Type B pancreatic cell (in vitro differentiated cells): ENCODE results near the gene CFAP57. TPM values are rescaled to one million over a fixed set of nuclear protein-coding genes. Genes with fewer than 3 reads are reported as not detected.

Source experiments
- DNase-seq: peaks from one replicate; pipeline ENCODE4 v3.0.0; 2021; ENCODE audit warnings: mixed read lengths; ENCODE audit not compliant: unreplicated experiment; ENCODE audit errors: extremely low spot score
- H3K27ac Mint-ChIP-seq: 2 replicates; pipeline ENCODE4 v1.8.0; 2021; ENCODE audit warnings: mild to moderate bottlenecking, mixed read lengths
- H3K27me3 Mint-ChIP-seq: 2 replicates; pipeline ENCODE4 v1.8.0; 2021; ENCODE audit warnings: mixed read lengths
- H3K36me3 Mint-ChIP-seq: 2 replicates; pipeline ENCODE4 v1.8.0; 2021; ENCODE audit warnings: mixed read lengths
- H3K4me1 Mint-ChIP-seq: one replicate; pipeline ENCODE4 v1.8.0; 2021; ENCODE audit warnings: mixed read lengths; ENCODE audit not compliant: unreplicated experiment
- H3K4me3 Mint-ChIP-seq: 2 replicates; pipeline ENCODE4 v1.8.0; 2021; ENCODE audit warnings: mild to moderate bottlenecking, mixed read lengths
- H3K9me3 Mint-ChIP-seq: 2 replicates; pipeline ENCODE4 v1.8.0; 2021; ENCODE audit warnings: mixed read lengths
- total RNA-seq: library from RNA; stranded (reverse); gene quantifications from 2 replicates; pipeline ENCODE4 v1.2.1, GENCODE V29; 2021; ENCODE audit warnings: low replicate concordance
- TF ChIP-seq, protein P1 (sequence below): fragments of 200-600 bp; sonication (generic); conservative IDR thresholded peaks from 2 replicates; pipeline ENCODE4 v1.5.0; 2021; ENCODE audit warnings: antibody characterized with exemption, mild to moderate bottlenecking

CFAP57 gene
- total RNA-seq, 1 donor from 2014 or later: 1.8 TPM

DNA sequence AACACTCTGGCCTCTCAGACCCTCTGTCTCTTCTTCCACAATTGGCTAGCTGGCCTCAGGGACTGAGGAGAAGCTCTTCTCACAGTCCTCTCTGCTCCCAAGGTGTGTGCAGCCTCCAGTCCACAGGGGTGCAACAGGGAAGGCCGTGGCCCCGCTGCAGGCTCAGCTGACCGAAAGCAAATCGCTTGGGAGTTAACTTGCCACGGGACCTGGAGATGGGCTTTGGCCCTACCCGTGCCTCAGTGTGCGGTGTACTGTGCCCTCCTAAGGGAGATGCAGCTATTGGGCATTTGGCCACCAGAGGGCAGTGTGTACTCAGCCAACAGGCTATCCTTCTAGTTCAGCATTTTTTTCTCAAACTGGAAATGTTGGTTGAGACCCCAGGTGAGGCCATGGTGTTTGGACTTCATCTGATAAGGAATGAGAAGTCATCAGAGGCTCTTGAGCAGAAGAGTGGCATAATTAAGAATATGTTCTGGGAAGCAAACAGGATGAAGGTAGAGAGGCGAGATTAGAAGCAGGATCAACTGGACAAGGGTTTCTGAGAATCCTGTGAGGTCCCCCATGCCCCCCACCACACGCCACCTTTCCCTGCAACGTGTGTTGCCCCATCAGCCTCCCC is 55.1 kb downstream of the CFAP57 start:
- no peaks in the 10 kb centered on the region for H3K9me3 Mint-ChIP-seq
- DNase-seq: peak; percentile 89
- no peak overlapping the region for H3K4me3 Mint-ChIP-seq
- TF ChIP-seq, protein P1, sequence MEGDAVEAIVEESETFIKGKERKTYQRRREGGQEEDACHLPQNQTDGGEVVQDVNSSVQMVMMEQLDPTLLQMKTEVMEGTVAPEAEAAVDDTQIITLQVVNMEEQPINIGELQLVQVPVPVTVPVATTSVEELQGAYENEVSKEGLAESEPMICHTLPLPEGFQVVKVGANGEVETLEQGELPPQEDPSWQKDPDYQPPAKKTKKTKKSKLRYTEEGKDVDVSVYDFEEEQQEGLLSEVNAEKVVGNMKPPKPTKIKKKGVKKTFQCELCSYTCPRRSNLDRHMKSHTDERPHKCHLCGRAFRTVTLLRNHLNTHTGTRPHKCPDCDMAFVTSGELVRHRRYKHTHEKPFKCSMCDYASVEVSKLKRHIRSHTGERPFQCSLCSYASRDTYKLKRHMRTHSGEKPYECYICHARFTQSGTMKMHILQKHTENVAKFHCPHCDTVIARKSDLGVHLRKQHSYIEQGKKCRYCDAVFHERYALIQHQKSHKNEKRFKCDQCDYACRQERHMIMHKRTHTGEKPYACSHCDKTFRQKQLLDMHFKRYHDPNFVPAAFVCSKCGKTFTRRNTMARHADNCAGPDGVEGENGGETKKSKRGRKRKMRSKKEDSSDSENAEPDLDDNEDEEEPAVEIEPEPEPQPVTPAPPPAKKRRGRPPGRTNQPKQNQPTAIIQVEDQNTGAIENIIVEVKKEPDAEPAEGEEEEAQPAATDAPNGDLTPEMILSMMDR: peak; percentile 98
- H3K27me3 Mint-ChIP-seq: peaks cover 5% of the 10 kb centered on the region
- H3K27ac Mint-ChIP-seq: peak overlapping the region; percentile 25
- H3K4me1 Mint-ChIP-seq: peaks cover 16% of the 10 kb centered on the region
- no peaks in the 10 kb centered on the region for H3K36me3 Mint-ChIP-seq

GRCh38 chr1:43229826-43230780 is 58.0 kb downstream of the CFAP57 start:
- H3K27me3 Mint-ChIP-seq: no peaks in the 10 kb centered on the region
- peaks cover 16% of the 10 kb centered on the region for H3K4me1 Mint-ChIP-seq
- H3K4me3 Mint-ChIP-seq: no peak overlapping the region
- TF ChIP-seq, protein P1: no peak
- H3K9me3 Mint-ChIP-seq: no peaks in the 10 kb centered on the region
- no peak overlapping the region for H3K27ac Mint-ChIP-seq
- H3K36me3 Mint-ChIP-seq: no peaks in the 10 kb centered on the region
- no peak for DNase-seq

GRCh38 chr1:43232074-43232473 is 59.9 kb downstream of the CFAP57 start:
- no peak for DNase-seq
- no peaks in the 10 kb centered on the region for H3K27me3 Mint-ChIP-seq
- H3K27ac Mint-ChIP-seq: no peak overlapping the region

GRCh38 chr1:43232482-43232881 is 60.4 kb downstream of the CFAP57 start:
- H3K9me3 Mint-ChIP-seq: no peaks in the 10 kb centered on the region
- no peaks in the 10 kb centered on the region for H3K27me3 Mint-ChIP-seq
- TF ChIP-seq, protein P1: no peak
- peaks cover 12% of the 10 kb centered on the region for H3K4me1 Mint-ChIP-seq
- no peak overlapping the region for H3K4me3 Mint-ChIP-seq
- no peak for DNase-seq
- H3K27ac Mint-ChIP-seq: no peak overlapping the region
- H3K36me3 Mint-ChIP-seq: no peaks in the 10 kb centered on the region

More at GRCh38 chr1:43232074-43232473, 59.9 kb downstream of the CFAP57 start:
- TF ChIP-seq, protein P1: no peak
- H3K4me3 Mint-ChIP-seq: no peak overlapping the region
- H3K36me3 Mint-ChIP-seq: no peaks in the 10 kb centered on the region
- H3K9me3 Mint-ChIP-seq: no peaks in the 10 kb centered on the region
- peaks cover 16% of the 10 kb centered on the region for H3K4me1 Mint-ChIP-seq

DNA sequence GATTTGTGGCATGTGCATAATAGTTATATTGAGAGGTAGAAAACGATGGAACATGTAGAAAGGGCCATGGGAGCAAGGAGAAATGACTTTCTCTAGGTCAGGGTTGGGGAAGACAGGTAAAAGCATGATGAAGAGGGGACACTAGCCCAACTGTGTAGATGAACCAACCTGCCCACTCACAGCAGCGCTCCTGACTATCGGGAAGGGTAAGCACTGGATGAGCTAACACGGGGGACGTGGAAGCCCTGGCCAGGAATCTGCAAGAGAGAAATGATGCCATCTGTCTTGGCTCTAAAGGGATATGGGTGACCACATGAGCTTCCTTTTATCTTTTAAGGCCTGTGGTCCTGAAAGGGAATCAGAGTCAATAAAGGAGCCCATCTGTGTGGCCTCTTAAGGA is 61.5 kb downstream of the CFAP57 start:
- TF ChIP-seq, protein P1: no peak
- Mint-ChIP-seq H3K27ac (no peak overlapping the region), H3K4me1 (peaks cover 5% of the 10 kb centered on the region), H3K9me3 (no peaks in the 10 kb centered on the region), H3K4me3 (no peak overlapping the region), H3K36me3 (no peaks in the 10 kb centered on the region), H3K27me3 (no peaks in the 10 kb centered on the region)
- DNase-seq: no peak
